Glutamatergic neuron (in vitro differentiated cells): Measurements from ENCODE around the gene TSPO. TPM values are rescaled to one million over a fixed set of nuclear protein-coding genes. Genes with fewer than 3 reads are reported as not detected.

Source experiments
- DNase-seq: peaks from one replicate; pipeline ENCODE4 v3.0.0; 2022
- H3K27ac Mint-ChIP-seq: one replicate; pipeline ENCODE4 v1.8.0; 2020; ENCODE audit warnings: mild to moderate bottlenecking, mixed read lengths, inconsistent platforms; ENCODE audit not compliant: unreplicated experiment
- H3K27me3 Mint-ChIP-seq: one replicate; pipeline ENCODE4 v1.8.0; 2020; ENCODE audit warnings: mild to moderate bottlenecking, moderate library complexity, mixed read lengths, inconsistent platforms; ENCODE audit not compliant: unreplicated experiment
- H3K36me3 Mint-ChIP-seq: one replicate; pipeline ENCODE4 v1.8.0; 2020; ENCODE audit warnings: mild to moderate bottlenecking, mixed read lengths, inconsistent platforms; ENCODE audit not compliant: unreplicated experiment
- H3K4me1 Mint-ChIP-seq: one replicate; pipeline ENCODE4 v1.8.0; 2020; ENCODE audit warnings: mild to moderate bottlenecking, low read depth, mixed read lengths, inconsistent platforms; ENCODE audit not compliant: unreplicated experiment
- H3K4me3 Mint-ChIP-seq: one replicate; pipeline ENCODE4 v1.8.0; 2020; ENCODE audit warnings: mild to moderate bottlenecking, mixed read lengths, inconsistent platforms; ENCODE audit not compliant: unreplicated experiment
- H3K9me3 Mint-ChIP-seq: one replicate; pipeline ENCODE4 v1.8.0; 2020; ENCODE audit warnings: mild to moderate bottlenecking, moderate library complexity, mixed read lengths, inconsistent platforms; ENCODE audit not compliant: unreplicated experiment
- total RNA-seq: library from RNA; stranded (reverse); fragmentation: NEBNext Ultra II Directional; extraction: Animal tissue kit (Norgen Biotek cat#: 25700); gene quantifications from one replicate; pipeline ENCODE4 v1.2.1, GENCODE V29; 2021; ENCODE audit not compliant: unreplicated experiment
- TF ChIP-seq, protein P1 (sequence below): fragments of 200-600 bp; sonication (generic); IDR thresholded peaks from one replicate; pipeline ENCODE4 v1.5.0; 2021; ENCODE audit not compliant: partially characterized antibody, unreplicated experiment

The TSPO gene
- total RNA-seq, 1 donor from 2014 or later = 4.0 TPM

DNA sequence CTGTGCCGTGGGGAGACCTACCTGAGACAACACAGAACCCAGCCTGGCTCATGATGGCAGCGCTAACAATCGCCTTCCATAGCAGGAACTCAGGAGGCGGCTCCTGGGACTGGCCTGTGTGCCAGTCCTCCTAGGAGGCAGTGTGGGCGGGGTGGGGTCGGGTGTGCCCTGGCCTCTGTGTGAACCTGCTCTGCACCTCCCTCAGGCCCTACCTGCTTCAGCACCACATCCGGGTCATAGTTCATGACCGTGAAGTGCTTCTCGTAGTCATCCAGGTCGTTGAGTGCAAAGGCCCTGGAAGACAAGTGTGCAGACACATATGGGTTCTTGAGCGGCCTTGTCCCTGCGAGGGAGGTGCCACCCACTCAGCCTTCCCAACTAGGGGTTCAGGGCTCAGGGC, 20.2 kb downstream of the TSPO start:
- TF ChIP-seq, protein P1, sequence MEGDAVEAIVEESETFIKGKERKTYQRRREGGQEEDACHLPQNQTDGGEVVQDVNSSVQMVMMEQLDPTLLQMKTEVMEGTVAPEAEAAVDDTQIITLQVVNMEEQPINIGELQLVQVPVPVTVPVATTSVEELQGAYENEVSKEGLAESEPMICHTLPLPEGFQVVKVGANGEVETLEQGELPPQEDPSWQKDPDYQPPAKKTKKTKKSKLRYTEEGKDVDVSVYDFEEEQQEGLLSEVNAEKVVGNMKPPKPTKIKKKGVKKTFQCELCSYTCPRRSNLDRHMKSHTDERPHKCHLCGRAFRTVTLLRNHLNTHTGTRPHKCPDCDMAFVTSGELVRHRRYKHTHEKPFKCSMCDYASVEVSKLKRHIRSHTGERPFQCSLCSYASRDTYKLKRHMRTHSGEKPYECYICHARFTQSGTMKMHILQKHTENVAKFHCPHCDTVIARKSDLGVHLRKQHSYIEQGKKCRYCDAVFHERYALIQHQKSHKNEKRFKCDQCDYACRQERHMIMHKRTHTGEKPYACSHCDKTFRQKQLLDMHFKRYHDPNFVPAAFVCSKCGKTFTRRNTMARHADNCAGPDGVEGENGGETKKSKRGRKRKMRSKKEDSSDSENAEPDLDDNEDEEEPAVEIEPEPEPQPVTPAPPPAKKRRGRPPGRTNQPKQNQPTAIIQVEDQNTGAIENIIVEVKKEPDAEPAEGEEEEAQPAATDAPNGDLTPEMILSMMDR = no peak
- Mint-ChIP-seq H3K4me1 (no peaks in the 10 kb centered on the region), H3K27ac (no peak overlapping the region), H3K36me3 (no peaks in the 10 kb centered on the region), H3K9me3 (no peaks in the 10 kb centered on the region), H3K27me3 (peaks cover 7% of the 10 kb centered on the region), H3K4me3 (no peak overlapping the region)
- DNase-seq = no peak

DNA sequence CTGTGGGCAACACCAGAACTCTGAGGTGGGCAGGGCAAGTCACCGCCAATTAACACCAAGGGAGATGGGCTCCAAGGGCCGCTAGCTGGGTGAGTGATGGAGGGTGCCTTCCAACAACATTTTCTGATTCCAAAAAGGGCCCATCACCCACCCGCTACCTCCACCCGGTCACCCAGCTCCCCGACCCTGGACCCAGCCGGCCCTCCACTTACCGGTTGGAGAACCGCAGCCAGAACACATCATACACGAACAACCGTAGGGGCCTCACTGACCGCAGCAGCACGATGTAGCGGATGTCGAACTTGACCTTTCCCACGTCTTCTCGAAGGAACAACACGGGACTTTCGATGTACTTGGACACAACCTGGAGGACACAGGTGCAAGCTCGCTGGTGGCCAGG, 20.8 kb downstream of the TSPO start:
- Mint-ChIP-seq H3K9me3 (no peaks in the 10 kb centered on the region), H3K27me3 (peaks cover 7% of the 10 kb centered on the region), H3K27ac (no peak overlapping the region), H3K4me1 (no peaks in the 10 kb centered on the region), H3K36me3 (no peaks in the 10 kb centered on the region), H3K4me3 (no peak overlapping the region)
- DNase-seq = no peak
- TF ChIP-seq, protein P1 = no peak

DNA sequence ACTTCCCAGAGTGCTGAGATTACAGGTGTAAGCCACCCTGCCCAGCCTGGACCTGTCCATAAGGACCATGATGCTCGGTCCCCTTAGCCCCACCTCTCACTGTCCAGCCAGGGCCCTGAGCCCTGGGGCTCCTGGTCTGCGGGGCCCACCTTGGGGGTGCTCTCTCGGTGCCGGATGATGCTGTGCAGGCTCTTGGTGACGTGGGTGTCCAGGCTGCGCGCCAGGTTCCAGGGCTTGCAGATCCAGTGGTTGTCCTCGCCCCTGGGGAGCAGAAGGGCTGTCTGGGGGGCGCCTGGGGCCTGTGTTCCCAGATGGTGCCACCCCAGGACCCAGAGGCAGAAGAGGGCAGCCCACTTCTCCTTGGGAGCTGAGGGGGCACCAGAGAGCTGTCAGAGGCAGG, 22.2 kb downstream of the TSPO start:
- no peaks in the 10 kb centered on the region for H3K4me1 Mint-ChIP-seq
- TF ChIP-seq, protein P1 = no peak
- H3K9me3 Mint-ChIP-seq = no peaks in the 10 kb centered on the region
- H3K27ac Mint-ChIP-seq = no peak overlapping the region
- no peak overlapping the region for H3K4me3 Mint-ChIP-seq
- no peaks in the 10 kb centered on the region for H3K36me3 Mint-ChIP-seq
- DNase-seq = no peak
- H3K27me3 Mint-ChIP-seq = peaks cover 7% of the 10 kb centered on the region

DNA sequence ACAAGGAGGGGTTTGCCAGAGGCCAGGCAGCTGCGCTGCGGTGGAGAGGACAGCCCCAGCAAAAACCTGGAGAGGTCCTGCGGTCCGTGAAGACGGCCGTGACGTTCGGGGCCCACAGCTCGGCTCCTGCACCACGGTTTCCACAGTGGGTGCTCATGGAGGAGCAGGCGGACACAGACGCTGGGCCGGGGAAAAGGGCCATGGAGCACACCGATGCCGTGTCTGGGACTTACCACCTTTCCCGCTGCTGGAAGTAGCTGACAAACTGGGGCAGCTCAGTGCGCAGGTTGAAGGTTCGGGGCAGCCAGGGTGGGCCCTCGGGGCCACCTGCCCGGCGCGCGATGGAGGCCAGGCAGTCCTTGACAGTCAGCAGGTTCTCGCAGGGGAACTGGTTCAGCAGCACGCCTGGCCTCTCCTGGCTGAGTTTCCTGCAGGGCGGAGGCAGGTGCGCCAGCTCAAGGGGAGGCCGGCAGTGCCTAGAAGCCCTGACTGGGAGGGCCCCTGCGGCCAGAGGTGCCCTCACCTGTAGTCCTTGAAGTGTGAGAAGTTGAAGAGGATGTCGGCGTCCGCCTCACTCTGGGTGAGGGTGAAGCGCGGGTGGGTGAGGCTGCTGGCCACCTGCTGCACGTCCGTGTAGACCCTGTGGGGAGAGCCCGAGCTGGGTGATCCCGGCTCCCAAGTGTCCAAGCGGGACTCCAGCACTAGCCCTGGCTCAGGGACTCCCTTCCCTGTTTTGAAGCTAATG, 22.8 kb downstream of the TSPO start:
- peaks cover 7% of the 10 kb centered on the region for H3K27me3 Mint-ChIP-seq
- H3K4me3 Mint-ChIP-seq = no peak overlapping the region
- H3K36me3 Mint-ChIP-seq = no peaks in the 10 kb centered on the region
- no peak overlapping the region for H3K27ac Mint-ChIP-seq
- H3K9me3 Mint-ChIP-seq = no peaks in the 10 kb centered on the region
- H3K4me1 Mint-ChIP-seq = no peaks in the 10 kb centered on the region
- TF ChIP-seq, protein P1 = no peak
- DNase-seq = no peak

DNA sequence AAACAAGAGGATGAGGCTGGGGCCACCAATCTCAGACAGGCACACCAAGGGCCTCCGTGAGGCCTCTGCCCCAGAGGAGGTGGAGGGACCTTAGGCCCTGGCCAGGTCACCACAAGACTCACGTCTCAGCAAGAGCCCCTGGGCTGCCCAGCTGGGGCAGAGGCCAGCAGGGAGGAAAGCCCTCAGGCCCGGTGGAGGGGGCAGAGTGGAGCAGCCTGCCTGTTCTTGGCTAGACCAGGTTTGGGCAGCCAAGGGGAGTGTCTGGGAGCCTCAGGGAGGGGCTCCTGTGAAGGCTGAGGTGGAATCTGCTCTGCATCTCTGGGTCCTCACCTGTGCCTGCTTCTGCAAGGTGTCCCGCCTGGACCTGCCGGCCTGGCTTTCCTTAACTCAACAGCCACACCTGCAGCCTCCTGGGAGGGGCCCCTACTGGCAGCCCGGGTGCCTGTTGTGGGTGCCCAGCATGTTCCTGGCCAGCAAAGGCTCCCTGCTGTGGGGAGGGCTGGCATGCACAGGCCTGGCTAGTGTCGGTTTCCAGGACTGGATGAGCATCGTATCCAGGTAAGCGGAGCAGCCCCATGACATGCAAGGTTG, 23.7 kb downstream of the TSPO start:
- Mint-ChIP-seq H3K9me3 (no peaks in the 10 kb centered on the region), H3K4me1 (no peaks in the 10 kb centered on the region), H3K27ac (no peak overlapping the region), H3K36me3 (no peaks in the 10 kb centered on the region), H3K4me3 (no peak overlapping the region), H3K27me3 (peaks cover 7% of the 10 kb centered on the region)
- TF ChIP-seq, protein P1 = no peak
- peak; percentile 14 for DNase-seq
